Activated T-helper 2 cell treated with anti-CD3 and anti-CD28 coated beads, Interferon-gamma antibody, Interleukin-2, Interleukin-4, amounts not matched to agents 10 μg/mL and 5 μg/mL and 100 μg/mL, durations not matched to agents 14 hours and 24 hours and 36 hours (primary cell): ENCODE results near the gene USP6. TPM values are rescaled to one million over a fixed set of nuclear protein-coding genes. Genes with fewer than 3 reads are reported as not detected.
A peak's percentile ranks its signal among the peaks of the same experiment; 100 is the strongest.
"Not testable (repeated sequence)": the region's sequence is repeated elsewhere in the genome, so short reads cannot be mapped to it uniquely, and the experiment has no call there.

Experiments
- DNase-seq: peaks from one replicate; pipeline ENCODE4 v3.0.0; 2021; ENCODE audit warnings: low spot score
- H3K27ac Mint-ChIP-seq: one replicate; pipeline ENCODE4 v1.8.0; 2021; ENCODE audit warnings: mixed read lengths
- H3K27me3 Mint-ChIP-seq: one replicate; pipeline ENCODE4 v1.8.0; 2021; ENCODE audit warnings: low read depth, mixed read lengths
- H3K36me3 Mint-ChIP-seq: one replicate; pipeline ENCODE4 v1.8.0; 2021; ENCODE audit warnings: low read depth, mixed read lengths
- H3K4me1 Mint-ChIP-seq: one replicate; pipeline ENCODE4 v1.8.0; 2021; ENCODE audit warnings: low read depth, mixed read lengths
- H3K4me3 Mint-ChIP-seq: one replicate; pipeline ENCODE4 v1.8.0; 2021; ENCODE audit warnings: low read depth, mild to moderate bottlenecking, moderate library complexity, mixed read lengths
- H3K9me3 Mint-ChIP-seq: one replicate; pipeline ENCODE4 v1.8.0; 2021; ENCODE audit warnings: mixed read lengths
- intact Hi-C: fragments of 100-400 bp; cut with micrococcal nuclease; formaldehyde crosslinking; loops from one replicate; pipeline ENCODE4 v1.15.1; 2023
- total RNA-seq: library from RNA; stranded (reverse); gene quantifications from 2 replicates; pipeline ENCODE4 v1.2.3, GENCODE V29; 2022

Gene USP6
- total RNA-seq, result 0.07 TPM in 1 of 2 replicates, not detected in the other

GRCh38 chr17:5115673-5116651 is at the start of gene USP6:
TSS of gene USP6 (plus strand) at chr17:5116032. CDS start at chr17:5130368, 14,336 bp downstream.
- peaks cover 41% of the 10 kb centered on the region for H3K27me3 Mint-ChIP-seq
- H3K4me1 Mint-ChIP-seq, result peaks cover 10% of the 10 kb centered on the region
- H3K9me3 Mint-ChIP-seq, result peaks cover 9% of the 10 kb centered on the region
- H3K27ac Mint-ChIP-seq, result no peak within 1 kb of the TSS
- peaks cover 36% of the 10 kb centered on the region for H3K36me3 Mint-ChIP-seq
- intact Hi-C loops, result no loop called here
- DNase-seq, result no peak
- no peak within 1 kb of the TSS for H3K4me3 Mint-ChIP-seq

DNA sequence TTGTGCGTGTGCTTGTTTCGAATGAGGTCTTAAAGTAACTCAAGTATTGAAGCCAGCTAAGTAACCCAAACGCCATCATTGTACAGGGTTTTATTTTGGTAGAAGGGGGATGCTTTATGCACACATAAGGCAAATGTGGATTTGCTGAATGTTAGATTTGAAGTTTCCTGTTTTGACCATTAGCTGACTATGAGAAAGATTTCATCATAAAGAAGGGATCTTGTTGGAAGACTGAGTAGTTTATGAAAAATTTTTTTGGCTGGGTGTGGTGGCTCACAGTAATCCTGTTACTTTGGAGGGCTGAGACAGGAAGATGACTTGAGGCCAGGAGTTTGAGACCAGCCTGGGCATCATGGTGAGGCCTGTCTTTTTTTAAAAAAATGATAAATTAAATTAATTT is 47.6 kb upstream of the USP6 start:
- no peak overlapping the region for H3K4me3 Mint-ChIP-seq
- H3K4me1 Mint-ChIP-seq, result no peaks in the 10 kb centered on the region
- peaks cover 7% of the 10 kb centered on the region for H3K27me3 Mint-ChIP-seq
- no peaks in the 10 kb centered on the region for H3K36me3 Mint-ChIP-seq
- intact Hi-C loops, result no loop called here
- no peaks in the 10 kb centered on the region for H3K9me3 Mint-ChIP-seq
- no peak for DNase-seq
- no peak overlapping the region for H3K27ac Mint-ChIP-seq

DNA sequence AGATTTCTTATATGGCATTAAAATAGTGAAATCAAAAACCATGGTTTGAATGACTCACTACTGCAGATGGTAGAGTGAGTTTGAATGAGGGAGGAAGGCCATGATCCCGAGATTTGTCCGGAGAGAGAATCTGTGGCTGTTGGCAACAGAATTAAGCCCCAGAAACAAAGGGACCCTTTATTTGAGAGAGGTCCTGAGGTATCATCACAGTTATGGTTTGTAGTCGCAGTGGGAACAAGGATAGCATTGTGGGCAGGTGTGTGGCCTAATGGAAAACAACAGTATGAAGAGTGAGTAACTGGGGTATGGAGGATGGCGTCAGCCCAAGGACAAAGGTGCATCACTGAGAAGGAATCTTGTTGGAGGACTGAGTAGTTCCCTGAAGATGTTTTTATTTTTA is 46.1 kb upstream of the USP6 start:
- Mint-ChIP-seq H3K4me1 (no peaks in the 10 kb centered on the region), H3K36me3 (no peaks in the 10 kb centered on the region), H3K9me3 (no peaks in the 10 kb centered on the region), H3K27ac (no peak overlapping the region), H3K27me3 (peaks cover 6% of the 10 kb centered on the region), H3K4me3 (no peak overlapping the region)
- intact Hi-C loops, result no loop called here
- no peak for DNase-seq

DNA sequence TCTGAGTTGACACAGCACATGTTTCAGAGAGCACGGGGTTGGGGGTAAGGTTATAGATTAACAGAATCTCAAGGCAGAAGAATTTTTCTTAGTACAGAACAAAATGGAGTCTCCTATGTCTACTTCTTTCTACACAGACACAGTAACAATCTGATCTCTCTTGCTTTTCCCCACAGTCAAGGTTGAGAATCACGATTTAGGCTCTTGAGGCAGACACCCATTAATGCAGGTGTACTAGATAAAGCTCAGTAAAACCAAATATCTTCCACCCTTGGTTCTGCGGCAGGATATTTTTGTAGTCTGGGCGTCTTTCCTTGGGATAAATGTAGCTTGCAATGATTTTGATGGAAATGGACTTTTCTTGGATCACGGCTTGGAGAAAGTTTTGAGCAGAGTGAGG is 40.4 kb upstream of the USP6 start:
- Mint-ChIP-seq H3K36me3 (peaks cover 16% of the 10 kb centered on the region), H3K4me1 (peaks cover 14% of the 10 kb centered on the region), H3K9me3 (peaks cover 20% of the 10 kb centered on the region)
- intact Hi-C loops, H3K27me3 Mint-ChIP-seq, H3K4me3 Mint-ChIP-seq, DNase-seq, H3K27ac Mint-ChIP-seq: not testable (repeated sequence)

- DNase-seq, intact Hi-C loops, H3K27me3 Mint-ChIP-seq: not testable (repeated sequence)
- Mint-ChIP-seq H3K36me3 (peaks cover 25% of the 10 kb centered on the region), H3K4me3 (peak overlapping the region; percentile 86), H3K9me3 (peaks cover 29% of the 10 kb centered on the region), H3K4me1 (peaks cover 14% of the 10 kb centered on the region), H3K27ac (peak overlapping the region; percentile 89)
These were observed 38.6 kb upstream of the USP6 start for GRCh38 chr17:5077275-5077674.

- no peak for DNase-seq
- H3K9me3 Mint-ChIP-seq, result peaks cover 34% of the 10 kb centered on the region
- H3K4me3 Mint-ChIP-seq, result peak overlapping the region; percentile 86
These were observed 38.1 kb upstream of the USP6 start for GRCh38 chr17:5077781-5078105.

DNA sequence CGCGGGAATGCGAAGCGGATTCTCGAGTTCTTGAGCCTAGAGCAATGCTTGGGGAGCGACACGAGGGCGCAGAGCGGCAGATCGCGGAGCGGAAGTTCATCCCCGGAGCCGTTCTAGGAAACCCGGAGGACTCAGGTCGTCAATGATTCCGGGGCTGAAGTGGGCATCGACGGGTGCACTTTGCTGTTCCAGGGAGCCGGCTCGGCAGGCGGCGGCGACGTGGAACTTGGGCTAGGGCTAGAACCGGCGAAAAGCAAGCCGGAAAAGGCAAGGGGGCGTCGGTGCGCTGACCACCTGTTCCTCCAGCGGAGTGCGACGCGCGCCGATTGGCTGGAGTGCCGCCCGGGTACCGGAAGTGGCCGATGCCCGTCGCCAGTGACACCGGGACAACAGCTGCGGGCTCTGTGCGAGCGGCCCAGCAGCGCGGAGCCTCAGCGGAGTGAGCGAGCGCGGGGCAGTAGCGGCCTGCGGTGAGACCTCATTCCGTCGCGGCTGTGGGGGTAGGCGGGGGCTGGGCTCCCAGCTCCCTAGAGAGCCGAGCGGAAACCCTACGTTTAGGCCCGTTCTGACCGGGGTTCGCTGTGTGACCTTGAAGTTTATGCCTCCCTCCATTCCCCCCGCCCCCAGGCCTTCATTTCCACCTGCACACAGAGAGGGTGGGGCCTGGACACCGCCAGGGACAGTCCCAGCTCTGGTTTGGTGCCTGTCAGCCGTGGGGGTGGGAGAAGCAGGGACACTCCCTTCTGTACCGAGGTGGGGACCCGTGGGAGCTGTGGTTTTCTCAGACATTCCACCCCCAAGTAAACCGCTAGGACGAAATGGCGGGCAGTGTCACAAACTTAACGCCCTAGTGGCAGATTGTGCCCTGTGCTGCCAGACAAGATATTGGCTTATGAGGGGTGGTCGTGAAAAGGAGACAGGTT is 37.5 kb upstream of the USP6 start, which contains the start of gene ZFP3:
Gene ZFP3 (plus strand): TSS at position 362 of the 923 bp plus-strand sequence. CDS start 13,038 bp downstream, outside the sequence.
- DNase-seq, result peak; percentile 71
- Mint-ChIP-seq H3K27ac (peak within 1 kb of the TSS; percentile 89), H3K27me3 (no peaks in the 10 kb centered on the region), H3K9me3 (peaks cover 38% of the 10 kb centered on the region), H3K4me1 (peaks cover 14% of the 10 kb centered on the region), H3K4me3 (peak within 1 kb of the TSS; percentile 86), H3K36me3 (peaks cover 31% of the 10 kb centered on the region)
- intact Hi-C loops, result no loop called here

More at GRCh38 chr17:5077781-5078105, 38.1 kb upstream of the USP6 start:
- H3K27ac Mint-ChIP-seq, result peak overlapping the region; percentile 89
- peaks cover 14% of the 10 kb centered on the region for H3K4me1 Mint-ChIP-seq
- no peaks in the 10 kb centered on the region for H3K27me3 Mint-ChIP-seq
- peaks cover 27% of the 10 kb centered on the region for H3K36me3 Mint-ChIP-seq
- intact Hi-C loops, result no loop called here

- Mint-ChIP-seq H3K36me3 (peaks cover 47% of the 10 kb centered on the region), H3K27ac (no peak overlapping the region), H3K9me3 (peaks cover 54% of the 10 kb centered on the region), H3K4me1 (peaks cover 14% of the 10 kb centered on the region), H3K27me3 (no peaks in the 10 kb centered on the region), H3K4me3 (no peak overlapping the region)
- no peak for DNase-seq
- intact Hi-C loops, result no loop called here
These were observed 35.2 kb upstream of the USP6 start for GRCh38 chr17:5080591-5080990.

- Mint-ChIP-seq H3K36me3 (peaks cover 70% of the 10 kb centered on the region), H3K4me3 (no peak overlapping the region), H3K4me1 (no peaks in the 10 kb centered on the region), H3K27me3 (peaks cover 11% of the 10 kb centered on the region), H3K27ac (no peak overlapping the region), H3K9me3 (peaks cover 88% of the 10 kb centered on the region)
- no peak for DNase-seq
- intact Hi-C loops, result no loop called here
These were observed 23.4 kb upstream of the USP6 start for GRCh38 chr17:5092218-5093010.

GRCh38 chr17:5096731-5097100 is 19.1 kb upstream of the USP6 start:
- H3K27ac Mint-ChIP-seq, result no peak overlapping the region
- intact Hi-C loops, result no loop called here

GRCh38 chr17:5097101-5097834 is 18.6 kb upstream of the USP6 start:
- Mint-ChIP-seq H3K9me3 (peaks cover 66% of the 10 kb centered on the region), H3K27ac (no peak overlapping the region), H3K36me3 (peaks cover 32% of the 10 kb centered on the region), H3K27me3 (peaks cover 11% of the 10 kb centered on the region), H3K4me3 (no peak overlapping the region), H3K4me1 (no peaks in the 10 kb centered on the region)
- DNase-seq, result no peak
- intact Hi-C loops, result no loop called here

More at GRCh38 chr17:5096731-5097100, 19.1 kb upstream of the USP6 start:
- DNase-seq, result no peak
- Mint-ChIP-seq H3K27me3 (peaks cover 11% of the 10 kb centered on the region), H3K36me3 (peaks cover 38% of the 10 kb centered on the region), H3K4me1 (no peaks in the 10 kb centered on the region), H3K9me3 (peaks cover 72% of the 10 kb centered on the region), H3K4me3 (no peak overlapping the region)
